K562 (cell line): ENCODE measurements around the gene CHD2. TPM values are rescaled to one million over a fixed set of nuclear protein-coding genes. Genes with fewer than 3 reads are reported as not detected.

Experiments
- ATAC-seq: fragments of 200-7000 bp; cut with Tn5 transposase; 3 replicates; pipeline ENCODE4 v1.9.1; 2020; ENCODE audit warnings: moderate library complexity
- BruUV-seq: library from RNA; stranded (reverse); fragments of 400-500 nt; replicated peaks from 2 replicates; lab custom pipeline; 2021; lab: Mats Ljungman, UMichigan
- CTCF ChIA-PET: fragments of 300-600 bp; formaldehyde crosslinking; extraction: SDS; loops from one replicate; lab custom pipeline; 2021; ENCODE audit warnings: low intra/inter-chr PET ratio; lab: Yijun Ruan, JAX
- POLR2A ChIA-PET: fragments of 300-600, 350-650 bp; sonication (Branson Sonifier 250); formaldehyde crosslinking; extraction: SDS; loops from one replicate; lab custom pipeline; 2021; ENCODE audit warnings: antibody characterized with exemption, inconsistent platforms; lab: Yijun Ruan, JAX
- DNase-seq, 4 experiments: peaks; one replicate each; pipeline versions ENCODE4 v3.0.0 to v3.0.0-alpha.2; 2011 to 2018; ENCODE audit warnings: low spot score in 3 of 4, mixed read lengths in 3 of 4; ENCODE audit errors: extremely low read depth in 1 of 4
- FAIRE-seq: peaks from 2 replicates; lab custom pipeline; 2011; peaks lifted over from hg19 to GRCh38; lab: Jason Lieb, UNC
- H2AFZ ChIP-seq: 2 replicates; pipeline ENCODE4 v1.6.0; 2011; ENCODE audit warnings: low read depth, low read length, control low read depth, inconsistent platforms
- H3K27ac ChIP-seq: fragments of 200-600 bp; 3 replicates; pipeline ENCODE4 v1.8.0; 2011; ENCODE audit warnings: low read depth, mild to moderate bottlenecking, control low read depth, inconsistent platforms, low read length, moderate library complexity, mixed read lengths; ENCODE audit errors: extremely low read depth
- H3K27me3 ChIP-seq, 2 experiments: fragments of 300-600 bp in 1 of 2; 2 replicates in 1 of 2; 3 replicates in 1 of 2; pipeline versions ENCODE4 v1.6.0 to v1.8.0; 2011; ENCODE audit warnings: inconsistent platforms in 2 of 2, low read length in 2 of 2, mild to moderate bottlenecking in 1 of 2, mixed read lengths in 1 of 2, moderate library complexity in 1 of 2; ENCODE audit not compliant: control insufficient read depth in 2 of 2, insufficient read depth in 2 of 2
- H3K36me3 ChIP-seq: fragments of 300-600 bp; 3 replicates; pipeline ENCODE4 v1.8.0; 2011; ENCODE audit warnings: mild to moderate bottlenecking, low read length, inconsistent platforms; ENCODE audit not compliant: control insufficient read depth, insufficient read depth
- H3K4me1 ChIP-seq, 2 experiments: fragments of 200-600 bp in 1 of 2; replicated peaks in 1 of 2; 2 replicates in 1 of 2; 3 replicates in 1 of 2; pipeline versions ENCODE4 v1.5.1 to v1.8.0; 2011; ENCODE audit warnings: inconsistent platforms in 2 of 2, low read length in 2 of 2, mild to moderate bottlenecking in 1 of 2, mixed read lengths in 1 of 2, moderate library complexity in 1 of 2; ENCODE audit not compliant: control insufficient read depth in 2 of 2, insufficient read depth in 2 of 2
- H3K4me2 ChIP-seq: 2 replicates; pipeline ENCODE4 v1.6.1; 2011; ENCODE audit warnings: low read length, control low read depth, inconsistent platforms, mixed read lengths; ENCODE audit not compliant: insufficient read depth
- H3K4me3 ChIP-seq: fragments of 200-600 bp; sonication (generic), shearing (Covaris generic); 2 replicates; pipeline ENCODE4 v1.5.1; 2016; ENCODE audit warnings: control low read depth, inconsistent platforms
- H3K79me2 ChIP-seq: fragments of 200-600 bp; 3 replicates; pipeline ENCODE4 v1.8.0; 2011; ENCODE audit warnings: low read length, inconsistent platforms; ENCODE audit not compliant: control insufficient read depth, insufficient read depth
- H3K9ac ChIP-seq, 2 experiments: 2 replicates each; pipeline versions ENCODE4 v1.6.0 to v1.6.1; 2011; ENCODE audit warnings: low read depth in 2 of 2, low read length in 2 of 2, control low read depth in 1 of 2, inconsistent platforms in 1 of 2, mild to moderate bottlenecking in 1 of 2, mixed read lengths in 1 of 2; ENCODE audit not compliant: insufficient read depth in 1 of 2
- H3K9me1 ChIP-seq: one replicate; pipeline ENCODE4 v1.6.0; 2011; ENCODE audit warnings: inconsistent platforms, mild to moderate bottlenecking, low read length, moderate library complexity; ENCODE audit not compliant: control insufficient read depth, insufficient read depth
- H3K9me3 ChIP-seq: replicated peaks from 2 replicates; pipeline ENCODE4 v1.5.1; 2011; ENCODE audit warnings: low read depth, low read length, inconsistent platforms; ENCODE audit not compliant: control insufficient read depth, insufficient read depth
- H4K20me1 ChIP-seq: replicated peaks from 2 replicates; pipeline ENCODE4 v1.6.1; 2011; ENCODE audit warnings: low read length, inconsistent platforms, mixed read lengths; ENCODE audit not compliant: control insufficient read depth, insufficient read depth
- ADNP ChIP-seq: fragments of 200-800 bp; sonication (Bioruptor generic); IDR thresholded peaks from 2 replicates; pipeline ENCODE4 v1.6.1; 2016; ENCODE audit warnings: missing genetic modification characterization, missing compliant biosample characterization
- ASH1L ChIP-seq: fragments of 450-650 bp; IDR thresholded peaks from 2 replicates; pipeline ENCODE4 v1.6.1; 2018; ENCODE audit warnings: borderline replicate concordance, mild to moderate bottlenecking, low read depth; ENCODE audit not compliant: partially characterized antibody
- CBFB ChIP-seq: sonication (generic); formaldehyde crosslinking; IDR thresholded peaks from 2 replicates; pipeline ENCODE4 v1.4.0; 2020; ENCODE audit warnings: mild to moderate bottlenecking, missing genetic modification reagents
- JUNB ChIP-seq: fragments of 450-650 bp; formaldehyde crosslinking; conservative IDR thresholded peaks from 2 replicates; pipeline ENCODE4 v1.4.0; 2020; ENCODE audit warnings: mild to moderate bottlenecking
- KDM2B ChIP-seq: fragments of 250-450 bp; sonication (Bioruptor Pico); IDR thresholded peaks from 2 replicates; pipeline ENCODE4 v1.8.0; 2021; ENCODE audit warnings: mild to moderate bottlenecking, moderate library complexity
- LEF1 ChIP-seq: fragments of 450-650 bp; IDR thresholded peaks from 2 replicates; pipeline ENCODE4 v1.6.1; 2016; ENCODE audit warnings: mild to moderate bottlenecking
- SRSF7 ChIP-seq: fragments of 200-400 bp; formaldehyde crosslinking; optimal IDR thresholded peaks from 2 replicates; pipeline ENCODE3; 2017; ENCODE audit warnings: mild to moderate bottlenecking, low read depth, low read length
- ZBTB1 ChIP-seq: sonication (generic); formaldehyde crosslinking; IDR thresholded peaks from 2 replicates; pipeline ENCODE4 v1.8.1; 2023; ENCODE audit warnings: missing genetic modification reagents, low read depth, mild to moderate bottlenecking, borderline replicate concordance
- ZNF316 ChIP-seq: fragments of 450-650 bp; IDR thresholded peaks from 2 replicates; pipeline ENCODE4 v1.6.1; 2016
- ZNF764 ChIP-seq: fragments of 250-450 bp; sonication (Bioruptor Pico); IDR thresholded peaks from 2 replicates; pipeline ENCODE4 v1.4.0; 2020; ENCODE audit warnings: low read depth, mild to moderate bottlenecking, moderate library complexity
- WGBS: fragments of 100-300 bp; shearing (Covaris generic); methylation state at CpG from one replicate; pipeline ENCODE4 v1.1.6; 2016; ENCODE audit warnings: low coverage, mixed read lengths; ENCODE audit not compliant: insufficient coverage; ENCODE audit errors: missing lambda C conversion rate; 5-methylcytosine and 5-hydroxymethylcytosine counted together
- in situ Hi-C: fragments of 300-500 bp; cut with MboI; formaldehyde crosslinking; loops from 4 replicates; pipeline ENCODE4 v1.15.0; 2018; ENCODE audit warnings: inconsistent platforms, mixed read lengths
- intact Hi-C: fragments of 100-400 bp; cut with micrococcal nuclease; formaldehyde crosslinking; loops from 2 replicates; pipeline ENCODE4 v1.14.2; 2022
- polyA plus RNA-seq, 8 experiments: library from polyadenylated mRNA; depleted of rRNA in 4 of 8; stranded (reverse) in 5 of 8; unstranded in 3 of 8; fragments of >200 nt; fragmentation: Nextera tagmentation in 2 of 8; fragmentation: Illumina TruSeq in 1 of 8; extraction: Ambion mirVana in 2 of 8; extraction: Trizol in 1 of 8; gene quantifications; 2 replicates each; pipeline versions ENCODE4 v1.2.1 to v1.2.3, GENCODE V29; 2011 to 2014; ENCODE audit warnings: inconsistent platforms in 1 of 8, missing spikeins in 1 of 8
- total RNA-seq, 7 experiments: library from RNA; depleted of rRNA in 6 of 7; stranded (reverse); fragments of >200 nt in 6 of 7; fragmentation: Illumina TruSeq in 2 of 7; extraction: Trizol in 2 of 7; gene quantifications; 2 replicates each; pipeline versions ENCODE4 v1.2.1 to v1.2.3, GENCODE V29; 2011 to 2021; ENCODE audit warnings: low replicate concordance in 1 of 7
- TF ChIP-seq, protein P1 (sequence below), 2 experiments: fragments of 450-650 bp; conservative IDR thresholded peaks; 2 replicates each; pipeline ENCODE4 v1.6.1; 2017; ENCODE audit warnings: mild to moderate bottlenecking in 2 of 2, moderate library complexity in 2 of 2
- TF ChIP-seq, protein P2 (sequence below), 2 experiments: fragments of 150-350 bp in 1 of 2; IDR thresholded peaks; 2 replicates each; pipeline ENCODE4 v1.6.1; 2012 to 2016; ENCODE audit warnings: low read depth in 2 of 2, low read length in 2 of 2, mild to moderate bottlenecking in 1 of 2, moderate library complexity in 1 of 2
- TF ChIP-seq, protein P3 (sequence below): fragments of 250-450 bp; sonication (Bioruptor Pico); IDR thresholded peaks from 2 replicates; pipeline ENCODE4 v1.8.0; 2021; ENCODE audit warnings: moderate library complexity, mild to moderate bottlenecking, inconsistent platforms
- TF ChIP-seq, protein P4 (sequence below): fragments of 450-650 bp; IDR thresholded peaks from 2 replicates; pipeline ENCODE4 v1.6.1; 2017; ENCODE audit warnings: antibody characterized with exemption

The CHD2 gene
- total and polyA plus RNA-seq, 9 of the 15 experiments (the other 6 are each of a cell fraction or from before 2014, with no cell fraction given) = 38.9 to 70.8 (median 56.2) TPM

DNA sequence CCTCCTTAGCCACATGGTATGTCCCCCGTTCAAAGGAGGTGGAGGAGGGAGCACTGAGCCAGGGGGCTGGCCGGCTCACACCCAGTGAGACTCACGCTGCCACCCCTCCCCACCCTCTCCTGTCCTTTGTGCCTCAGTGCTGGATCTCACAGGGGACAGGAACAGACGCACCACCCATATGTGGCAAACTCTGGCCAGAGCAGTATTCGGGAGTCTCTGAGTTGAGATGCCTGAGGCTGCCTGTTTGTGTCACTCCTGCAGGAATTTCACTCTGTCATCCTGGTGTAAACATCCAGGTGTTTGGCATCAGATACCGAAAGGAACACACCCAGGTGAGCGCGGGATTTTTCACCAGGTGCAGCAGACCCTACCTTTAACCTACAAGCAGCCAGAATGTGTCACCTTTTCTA, 163.1 kb downstream of the CHD2 start:
- CTCF ChIA-PET = no interaction called here
- no peak overlapping the region for H3K4me2 ChIP-seq
- 0 out of 2 replicates have a peak, but pooled peaks cover 7% of the 10 kb centered on the region for H4K20me1 ChIP-seq
- H2AFZ ChIP-seq = no peak overlapping the region
- no peaks in the 10 kb centered on the region for H3K36me3 ChIP-seq
- FAIRE-seq = no peak
- in situ Hi-C loops (no loop called here), intact Hi-C loops (no loop called here)
- TF ChIP-seq, protein P1, sequence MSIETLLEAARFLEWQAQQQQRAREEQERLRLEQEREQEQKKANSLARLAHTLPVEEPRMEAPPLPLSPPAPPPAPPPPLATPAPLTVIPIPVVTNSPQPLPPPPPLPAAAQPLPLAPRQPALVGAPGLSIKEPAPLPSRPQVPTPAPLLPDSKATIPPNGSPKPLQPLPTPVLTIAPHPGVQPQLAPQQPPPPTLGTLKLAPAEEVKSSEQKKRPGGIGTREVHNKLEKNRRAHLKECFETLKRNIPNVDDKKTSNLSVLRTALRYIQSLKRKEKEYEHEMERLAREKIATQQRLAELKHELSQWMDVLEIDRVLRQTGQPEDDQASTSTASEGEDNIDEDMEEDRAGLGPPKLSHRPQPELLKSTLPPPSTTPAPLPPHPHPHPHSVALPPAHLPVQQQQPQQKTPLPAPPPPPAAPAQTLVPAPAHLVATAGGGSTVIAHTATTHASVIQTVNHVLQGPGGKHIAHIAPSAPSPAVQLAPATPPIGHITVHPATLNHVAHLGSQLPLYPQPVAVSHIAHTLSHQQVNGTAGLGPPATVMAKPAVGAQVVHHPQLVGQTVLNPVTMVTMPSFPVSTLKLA (conservative IDR thresholded peaks at IDR 0.05) = no peak
- TF ChIP-seq ZNF316 (no peak), ASH1L (no peak), LEF1 (no peak), ADNP (tag) (no peak), CBFB (CRISPR knock-in tag) (no peak), SRSF7 (no peak), JUNB (CRISPR knock-in tag) (no peak), ZBTB1 (CRISPR knock-in tag) (no peak), ZNF764 (no peak), KDM2B (no peak)
- TF ChIP-seq, protein P2, sequence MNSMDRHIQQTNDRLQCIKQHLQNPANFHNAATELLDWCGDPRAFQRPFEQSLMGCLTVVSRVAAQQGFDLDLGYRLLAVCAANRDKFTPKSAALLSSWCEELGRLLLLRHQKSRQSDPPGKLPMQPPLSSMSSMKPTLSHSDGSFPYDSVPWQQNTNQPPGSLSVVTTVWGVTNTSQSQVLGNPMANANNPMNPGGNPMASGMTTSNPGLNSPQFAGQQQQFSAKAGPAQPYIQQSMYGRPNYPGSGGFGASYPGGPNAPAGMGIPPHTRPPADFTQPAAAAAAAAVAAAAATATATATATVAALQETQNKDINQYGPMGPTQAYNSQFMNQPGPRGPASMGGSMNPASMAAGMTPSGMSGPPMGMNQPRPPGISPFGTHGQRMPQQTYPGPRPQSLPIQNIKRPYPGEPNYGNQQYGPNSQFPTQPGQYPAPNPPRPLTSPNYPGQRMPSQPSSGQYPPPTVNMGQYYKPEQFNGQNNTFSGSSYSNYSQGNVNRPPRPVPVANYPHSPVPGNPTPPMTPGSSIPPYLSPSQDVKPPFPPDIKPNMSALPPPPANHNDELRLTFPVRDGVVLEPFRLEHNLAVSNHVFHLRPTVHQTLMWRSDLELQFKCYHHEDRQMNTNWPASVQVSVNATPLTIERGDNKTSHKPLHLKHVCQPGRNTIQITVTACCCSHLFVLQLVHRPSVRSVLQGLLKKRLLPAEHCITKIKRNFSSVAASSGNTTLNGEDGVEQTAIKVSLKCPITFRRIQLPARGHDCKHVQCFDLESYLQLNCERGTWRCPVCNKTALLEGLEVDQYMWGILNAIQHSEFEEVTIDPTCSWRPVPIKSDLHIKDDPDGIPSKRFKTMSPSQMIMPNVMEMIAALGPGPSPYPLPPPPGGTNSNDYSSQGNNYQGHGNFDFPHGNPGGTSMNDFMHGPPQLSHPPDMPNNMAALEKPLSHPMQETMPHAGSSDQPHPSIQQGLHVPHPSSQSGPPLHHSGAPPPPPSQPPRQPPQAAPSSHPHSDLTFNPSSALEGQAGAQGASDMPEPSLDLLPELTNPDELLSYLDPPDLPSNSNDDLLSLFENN (IDR thresholded peaks at IDR 0.05; ENCODE audit: low read depth in 2 of 2, low read length in 2 of 2) = no peak
- TF ChIP-seq, protein P3, sequence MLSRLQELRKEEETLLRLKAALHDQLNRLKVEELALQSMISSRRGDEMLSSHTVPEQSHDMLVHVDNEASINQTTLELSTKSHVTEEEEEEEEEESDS (CRISPR knock-in tag) = no peak
- TF ChIP-seq, protein P4, sequence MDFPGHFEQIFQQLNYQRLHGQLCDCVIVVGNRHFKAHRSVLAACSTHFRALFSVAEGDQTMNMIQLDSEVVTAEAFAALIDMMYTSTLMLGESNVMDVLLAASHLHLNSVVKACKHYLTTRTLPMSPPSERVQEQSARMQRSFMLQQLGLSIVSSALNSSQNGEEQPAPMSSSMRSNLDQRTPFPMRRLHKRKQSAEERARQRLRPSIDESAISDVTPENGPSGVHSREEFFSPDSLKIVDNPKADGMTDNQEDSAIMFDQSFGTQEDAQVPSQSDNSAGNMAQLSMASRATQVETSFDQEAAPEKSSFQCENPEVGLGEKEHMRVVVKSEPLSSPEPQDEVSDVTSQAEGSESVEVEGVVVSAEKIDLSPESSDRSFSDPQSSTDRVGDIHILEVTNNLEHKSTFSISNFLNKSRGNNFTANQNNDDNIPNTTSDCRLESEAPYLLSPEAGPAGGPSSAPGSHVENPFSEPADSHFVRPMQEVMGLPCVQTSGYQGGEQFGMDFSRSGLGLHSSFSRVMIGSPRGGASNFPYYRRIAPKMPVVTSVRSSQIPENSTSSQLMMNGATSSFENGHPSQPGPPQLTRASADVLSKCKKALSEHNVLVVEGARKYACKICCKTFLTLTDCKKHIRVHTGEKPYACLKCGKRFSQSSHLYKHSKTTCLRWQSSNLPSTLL = no peak
- no peaks in the 10 kb centered on the region for H3K9me1 ChIP-seq
- no peaks in the 10 kb centered on the region for H3K9me3 ChIP-seq
- no peak overlapping the region for H3K27ac ChIP-seq
- no peaks in the 10 kb centered on the region for H3K79me2 ChIP-seq
- no peak for ATAC-seq
- peaks cover 0 to 3% of the 10 kb centered on the region in 2 experiments; a peak in 1 of 5 replicates for H3K4me1 ChIP-seq
- POLR2A ChIA-PET = no interaction called here
- BruUV-seq = no TSS peak
- H3K9ac ChIP-seq = no peak overlapping the region
- H3K4me3 ChIP-seq = no peak overlapping the region
- peaks cover 59 to 73% of the 10 kb centered on the region in 2 experiments for H3K27me3 ChIP-seq
- DNase-seq = no peak
- WGBS = 2% methylated on average over 8 of the region's 8 CpGs
